ENCODE results near the gene ISY1.
"Not testable (repeated sequence)": the region's sequence is repeated elsewhere in the genome, so short reads cannot be mapped to it uniquely, and the experiment has no call there.

ISY1 gene

GRCh38 chr3:129120254-129121004, 40.4 kb downstream of the ISY1 start:
- DNase-seq (ENCODE audit: low read depth in 3 of 3) = peak; percentile 79 to 92 (median 88)

GRCh38 chr3:129119365-129120100, 41.3 kb downstream of the ISY1 start:
- no peak for DNase-seq (ENCODE audit: low read depth in 3 of 3)

- DNase-seq (ENCODE audit: low read depth in 3 of 3) = peak in 1 of 3 experiments; percentile 21
Observed at GRCh38 chr3:129118745-129119144, 42.1 kb downstream of the ISY1 start.

- DNase-seq (ENCODE audit: low read depth in 3 of 3) = no peak
Observed at GRCh38 chr3:129117134-129117533, 43.7 kb downstream of the ISY1 start.

GRCh38 chr3:129116482-129116946, 44.3 kb downstream of the ISY1 start:
- DNase-seq (ENCODE audit: low read depth in 3 of 3) = no peak

GRCh38 chr3:129114455-129114854, 46.4 kb downstream of the ISY1 start:
- DNase-seq (ENCODE audit: low read depth in 3 of 3) = no peak

GRCh38 chr3:129112308-129113052, 48.4 kb downstream of the ISY1 start:
- DNase-seq (ENCODE audit: low read depth in 3 of 3) = no peak

- not testable (repeated sequence) for DNase-seq (ENCODE audit: low read depth in 3 of 3)
Observed at GRCh38 chr3:129111076-129111780, 49.6 kb downstream of the ISY1 start.

- no peak for DNase-seq (ENCODE audit: low read depth in 3 of 3)
Observed at GRCh38 chr3:129107793-129108192, 53.1 kb downstream of the ISY1 start.

GRCh38 chr3:129106866-129107565, 53.8 kb downstream of the ISY1 start:
- DNase-seq (ENCODE audit: low read depth in 3 of 3) = no peak

- DNase-seq (ENCODE audit: low read depth in 3 of 3) = no peak
Observed at GRCh38 chr3:129106320-129106719, 54.5 kb downstream of the ISY1 start.

- DNase-seq (ENCODE audit: low read depth in 3 of 3) = no peak
Observed at GRCh38 chr3:129105862-129106261, 55.0 kb downstream of the ISY1 start.

GRCh38 chr3:129104498-129105079, 56.3 kb downstream of the ISY1 start:
- DNase-seq (ENCODE audit: low read depth in 3 of 3) = no peak

GRCh38 chr3:129104051-129104450, 56.8 kb downstream of the ISY1 start:
- DNase-seq (ENCODE audit: low read depth in 3 of 3) = no peak

GRCh38 chr3:129103296-129103695, 57.6 kb downstream of the ISY1 start:
- DNase-seq (ENCODE audit: low read depth in 3 of 3) = no peak

GRCh38 chr3:129101370-129102138, 59.3 kb downstream of the ISY1 start:
- no peak for DNase-seq (ENCODE audit: low read depth in 3 of 3)

- DNase-seq (ENCODE audit: low read depth in 3 of 3) = no peak
Observed at GRCh38 chr3:129100274-129100673, 60.6 kb downstream of the ISY1 start.

GRCh38 chr3:129095285-129095684, 65.6 kb downstream of the ISY1 start:
- DNase-seq (ENCODE audit: low read depth in 3 of 3) = no peak

GRCh38 chr3:129088312-129088711, 72.6 kb downstream of the ISY1 start:
- DNase-seq (ENCODE audit: low read depth in 3 of 3) = not testable (repeated sequence)

- not testable (repeated sequence) for DNase-seq (ENCODE audit: low read depth in 3 of 3)
Observed at GRCh38 chr3:129087904-129088303, 73.0 kb downstream of the ISY1 start.

All from stimulated activated CD4-positive, alpha-beta T cell treated with anti-CD3 and anti-CD28 coated beads, TNF-alpha, amount 100 ng/mL, for 24 hours (primary cell).